ENCODE results near the gene METTL8.
"Not testable (repeated sequence)": the region's sequence is repeated elsewhere in the genome, so short reads cannot be mapped to it uniquely, and the experiment has no call there.

The METTL8 gene

DNA sequence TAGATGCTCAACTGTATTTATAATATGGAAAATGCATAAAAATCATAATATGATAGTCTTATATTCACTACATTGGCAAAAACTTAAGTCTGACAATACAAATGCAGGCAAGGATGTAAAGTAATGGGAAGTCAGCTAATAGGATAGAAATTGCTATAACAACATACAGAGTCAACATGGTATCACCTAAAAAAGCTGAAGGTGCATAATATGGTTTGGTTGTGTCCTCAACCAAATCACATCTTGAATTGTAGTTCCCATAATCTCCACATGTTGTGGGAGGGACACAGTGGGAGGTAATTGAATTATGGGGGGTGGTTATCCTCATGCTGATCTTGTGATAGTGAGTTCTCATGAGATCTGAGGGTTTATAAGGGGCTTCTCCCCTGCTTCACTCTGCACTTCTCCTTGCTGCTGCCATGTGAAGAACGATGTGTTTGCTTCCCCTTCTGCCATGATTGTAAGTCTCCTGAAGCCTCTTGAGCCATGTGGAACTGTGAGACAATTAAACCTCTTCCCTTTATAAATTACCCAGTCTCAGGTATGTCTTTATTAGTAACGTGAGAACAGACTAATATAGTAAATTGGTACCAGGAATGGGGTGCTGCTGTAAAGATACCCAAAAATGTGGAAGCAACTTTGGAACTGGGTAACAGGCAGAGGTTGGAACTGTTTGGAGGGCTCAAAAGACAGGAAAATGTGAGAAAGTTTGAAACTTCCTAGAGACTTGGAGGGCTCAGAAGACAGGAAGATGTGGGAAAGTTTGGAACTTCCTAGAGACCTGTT, 10.9 kb downstream of the METTL8 start:
- DNase-seq: not testable (repeated sequence)

DNA sequence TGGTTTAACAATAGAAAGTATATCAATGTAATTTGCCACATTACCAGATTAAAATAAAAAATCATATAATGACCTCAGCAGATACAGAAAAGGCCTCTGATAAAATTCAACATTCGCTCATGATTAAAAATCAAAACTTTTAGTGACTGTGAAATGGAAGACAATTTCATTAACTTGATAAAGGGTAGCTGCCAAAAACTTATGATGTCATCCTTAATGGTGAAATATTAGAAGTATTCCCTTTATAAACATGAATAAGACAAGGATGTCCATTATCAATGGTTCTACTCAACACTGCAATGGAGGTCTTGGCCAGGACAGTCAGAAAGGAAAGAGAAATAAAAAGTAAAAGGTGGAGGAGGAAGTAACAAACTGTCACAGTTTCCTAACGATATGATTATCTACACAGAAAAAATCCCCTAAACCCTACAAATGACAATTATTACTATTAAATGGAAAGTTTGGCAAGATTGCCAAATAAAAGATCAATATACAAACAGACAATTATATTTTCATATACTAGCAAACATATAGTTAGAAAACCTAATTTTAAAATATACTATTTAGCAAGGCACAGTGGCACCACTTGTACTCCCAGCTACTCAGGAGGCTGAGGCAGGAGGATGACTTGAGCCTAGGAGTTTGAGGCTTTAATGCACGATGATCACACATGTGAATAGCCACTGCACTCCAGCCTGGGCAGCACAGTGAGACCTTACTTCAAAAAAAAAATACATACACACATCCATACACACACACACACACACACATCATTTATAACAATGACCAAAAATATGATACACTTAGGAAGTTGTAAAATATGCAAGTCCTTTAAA, 12.8 kb downstream of the METTL8 start:
- no peak for DNase-seq

DNA sequence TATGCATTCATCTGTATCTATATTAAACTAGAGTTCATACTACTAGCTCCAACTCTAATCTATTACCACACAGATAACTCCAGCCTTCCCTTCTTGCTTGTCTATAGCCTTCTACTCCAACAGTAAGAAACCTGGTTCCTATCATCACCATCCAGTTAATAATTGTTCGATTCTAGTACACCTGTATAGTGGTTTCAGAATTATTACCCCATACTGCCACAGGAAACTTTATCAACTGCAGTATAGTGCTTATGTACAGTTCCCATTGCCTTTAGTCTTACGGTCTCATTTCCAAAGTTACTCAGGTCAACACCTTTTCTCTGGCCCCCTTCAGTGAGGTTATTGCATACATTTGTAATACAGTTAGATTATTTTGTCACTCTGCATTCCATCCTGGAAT, 14.5 kb downstream of the METTL8 start:
- DNase-seq: no peak

DNA sequence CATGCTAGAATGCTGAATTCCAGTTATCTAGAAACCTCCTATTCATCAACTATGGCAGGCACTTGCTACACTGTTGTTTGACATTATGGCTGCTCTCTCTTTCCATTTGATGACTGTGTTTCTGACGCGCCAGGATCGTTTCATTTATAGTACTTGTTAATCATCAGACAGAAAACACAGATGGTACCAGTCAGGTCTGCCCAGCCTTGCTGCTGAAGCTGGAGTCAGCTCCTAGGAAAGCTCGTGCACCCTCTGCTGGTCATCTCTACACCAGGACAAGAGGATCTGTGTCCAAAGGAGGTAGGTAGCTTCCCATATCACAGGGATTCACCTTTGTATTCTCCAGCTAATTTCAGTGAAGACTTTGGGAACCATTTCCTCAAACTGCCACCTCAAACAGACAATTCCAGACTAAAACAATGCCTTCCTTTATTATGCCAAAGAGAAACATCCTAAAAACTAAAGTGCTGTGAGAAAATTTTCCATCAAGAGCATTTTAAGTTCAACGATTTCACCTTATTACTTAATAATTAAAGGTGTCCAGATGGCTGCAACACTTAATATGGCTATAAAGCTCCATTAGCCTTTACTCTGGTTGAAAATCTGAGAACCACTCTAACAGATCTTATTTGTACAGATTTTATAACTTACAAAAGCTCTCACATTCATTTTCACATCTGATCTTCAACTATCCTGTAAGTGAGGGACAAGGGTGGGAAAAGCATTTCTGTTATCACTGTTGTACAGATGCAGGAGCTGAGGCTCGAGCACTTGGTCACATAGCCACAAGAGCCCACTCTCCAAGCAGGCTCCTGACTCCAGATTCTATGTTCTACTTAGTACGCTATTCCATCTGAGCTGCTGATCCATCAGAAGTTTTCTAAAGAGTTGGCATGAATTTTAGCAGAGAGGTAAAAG, 17.5 kb downstream of the METTL8 start:
- peak; percentile 63 for DNase-seq

DNA sequence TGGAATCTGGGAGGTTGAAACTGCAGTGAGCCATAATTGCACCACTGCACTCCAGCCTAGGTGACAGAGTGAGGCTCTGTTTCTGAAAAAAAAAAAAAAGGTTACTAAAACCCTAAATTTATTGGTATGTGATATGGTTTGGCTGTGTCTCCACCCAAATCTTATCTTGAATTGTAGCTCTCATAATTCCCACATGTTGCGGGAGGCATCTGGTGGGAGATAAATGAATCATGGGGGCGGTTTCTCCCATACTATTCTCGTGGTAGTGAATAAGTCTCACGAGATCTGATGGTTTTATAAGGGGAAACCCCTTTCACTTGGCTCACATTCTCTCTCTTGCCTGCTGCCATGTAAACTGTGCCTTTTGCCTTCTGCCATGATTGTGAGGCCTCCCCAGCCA, 19.1 kb downstream of the METTL8 start:
- DNase-seq: not testable (repeated sequence)

- no peak for DNase-seq
Measured at GRCh38 chr2:171412571-171413175, 21.1 kb downstream of the METTL8 start.

- DNase-seq: no peak
Measured at GRCh38 chr2:171411791-171412483, 21.9 kb downstream of the METTL8 start.

DNA sequence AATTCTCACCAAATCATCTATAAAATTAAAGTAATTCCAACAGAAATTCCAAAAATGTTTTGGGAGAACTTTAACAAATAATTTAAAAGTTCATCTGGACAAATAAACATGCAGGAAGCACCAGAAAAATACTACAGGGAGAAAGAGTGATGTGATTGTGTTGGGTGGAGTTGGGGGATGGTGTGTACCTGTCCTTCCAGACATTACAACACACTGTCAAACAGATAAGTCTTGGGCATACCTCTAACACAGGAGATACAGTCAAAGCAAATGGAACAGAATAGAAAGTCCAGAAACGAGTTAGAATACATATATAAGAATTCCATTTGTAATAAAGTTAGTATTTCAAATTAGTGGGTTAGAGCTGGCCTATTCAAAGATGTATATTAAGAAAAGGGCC, 22.6 kb downstream of the METTL8 start:
- DNase-seq: no peak

DNA sequence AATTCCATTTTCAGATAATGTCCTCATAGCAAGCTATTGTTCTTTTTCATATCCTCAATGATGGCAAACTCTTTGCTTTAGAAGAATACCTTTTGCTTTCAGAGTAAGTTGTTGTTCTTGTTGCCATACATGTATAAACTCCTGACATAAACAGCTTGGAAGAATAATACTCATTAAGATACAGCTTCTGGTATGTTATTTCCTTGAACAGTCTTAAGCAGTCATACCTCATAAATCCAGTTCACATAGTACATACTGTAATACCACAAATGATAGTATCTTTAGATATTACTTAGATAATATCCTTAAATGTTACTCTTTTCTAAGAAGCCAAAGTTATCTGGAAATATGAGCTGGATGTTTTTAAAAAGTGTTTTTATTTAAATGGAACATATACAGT, 23.2 kb downstream of the METTL8 start:
- no peak for DNase-seq

GRCh38 chr2:171410101-171410500, 23.7 kb downstream of the METTL8 start:
- no peak for DNase-seq

DNA sequence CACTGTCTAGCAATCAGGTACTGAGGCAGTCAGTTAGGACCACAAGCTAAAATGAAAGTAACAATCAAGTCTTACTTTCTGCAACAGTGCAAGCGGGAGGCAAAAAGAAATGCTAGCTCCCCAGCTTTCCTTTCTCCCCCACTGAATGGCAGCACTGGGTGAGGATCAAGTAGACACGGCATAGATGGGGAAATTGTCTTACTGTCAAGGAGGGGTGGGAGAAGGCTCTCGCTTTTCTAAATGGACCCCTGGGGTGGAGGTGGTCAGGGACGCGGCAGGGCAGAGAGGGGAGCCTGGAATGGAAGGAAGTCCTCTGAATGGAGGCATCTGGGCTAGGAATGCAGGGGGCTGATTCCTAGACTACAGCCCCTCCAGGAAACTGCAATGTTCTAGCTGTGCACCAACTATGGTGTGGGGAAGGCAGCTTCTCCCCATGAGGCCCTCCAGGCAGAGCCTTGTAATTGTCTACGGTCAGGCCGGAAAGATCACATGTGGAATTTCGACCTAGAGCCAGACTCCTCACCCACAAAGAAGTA, 24.3 kb downstream of the METTL8 start:
- no peak for DNase-seq

DNA sequence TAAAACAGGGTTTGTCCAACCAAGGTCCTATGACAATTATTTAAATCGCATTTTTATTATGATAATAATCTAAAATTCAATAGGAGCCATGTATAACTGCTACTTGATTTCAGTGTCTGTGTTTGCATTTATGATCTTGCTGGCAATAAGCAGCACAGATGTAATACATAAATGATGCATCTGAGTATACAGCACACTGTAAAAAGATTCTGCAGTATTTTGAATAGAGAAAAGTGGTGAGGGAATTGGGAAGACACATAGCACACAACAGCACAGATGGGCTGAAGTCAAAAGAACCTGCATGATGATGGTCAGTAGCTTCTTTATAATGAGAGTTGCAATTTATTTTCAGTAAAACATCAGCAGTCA, 26.1 kb downstream of the METTL8 start:
- DNase-seq: no peak

DNA sequence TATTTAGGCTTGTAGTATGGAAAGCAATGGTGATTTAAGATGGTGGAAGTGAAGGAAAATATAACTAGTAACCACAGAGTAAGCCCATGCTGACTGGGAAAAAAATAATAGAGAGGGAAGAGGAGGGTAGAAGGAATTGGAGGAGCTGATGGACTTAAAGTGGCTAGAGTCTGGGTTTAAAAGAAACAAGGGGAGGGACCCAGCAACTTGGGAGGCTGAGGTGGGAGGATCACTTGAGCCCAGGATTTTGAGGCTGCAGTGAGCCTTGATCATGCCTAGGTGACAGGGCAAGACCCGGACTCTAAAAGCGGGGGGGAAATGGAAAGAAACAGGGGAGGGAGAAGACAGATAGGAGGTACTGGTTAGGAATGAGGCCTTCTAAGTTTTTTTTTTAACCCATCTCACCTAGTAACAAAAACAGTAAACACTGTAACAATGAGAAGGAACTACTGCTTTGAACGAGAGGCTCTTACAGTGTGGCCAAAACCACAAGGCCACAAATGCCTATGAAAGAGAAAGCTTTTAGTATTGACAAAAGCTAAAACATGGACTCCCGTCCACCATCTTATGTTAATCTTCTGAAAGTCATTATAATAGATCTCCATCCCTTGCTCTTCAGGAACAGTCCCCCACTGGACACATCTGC, 26.6 kb downstream of the METTL8 start:
- DNase-seq: no peak

- no peak for DNase-seq
Measured at GRCh38 chr2:171406044-171406443, 27.7 kb downstream of the METTL8 start.

GRCh38 chr2:171405546-171405945, 28.2 kb downstream of the METTL8 start:
- DNase-seq: no peak

- no peak for DNase-seq
Measured at GRCh38 chr2:171404719-171405118, 29.1 kb downstream of the METTL8 start.

GRCh38 chr2:171404261-171404660, 29.5 kb downstream of the METTL8 start:
- DNase-seq: no peak

GRCh38 chr2:171402906-171403580, 30.7 kb downstream of the METTL8 start:
- no peak for DNase-seq

- DNase-seq: no peak
Measured at GRCh38 chr2:171401947-171402346, 31.8 kb downstream of the METTL8 start.

DNA sequence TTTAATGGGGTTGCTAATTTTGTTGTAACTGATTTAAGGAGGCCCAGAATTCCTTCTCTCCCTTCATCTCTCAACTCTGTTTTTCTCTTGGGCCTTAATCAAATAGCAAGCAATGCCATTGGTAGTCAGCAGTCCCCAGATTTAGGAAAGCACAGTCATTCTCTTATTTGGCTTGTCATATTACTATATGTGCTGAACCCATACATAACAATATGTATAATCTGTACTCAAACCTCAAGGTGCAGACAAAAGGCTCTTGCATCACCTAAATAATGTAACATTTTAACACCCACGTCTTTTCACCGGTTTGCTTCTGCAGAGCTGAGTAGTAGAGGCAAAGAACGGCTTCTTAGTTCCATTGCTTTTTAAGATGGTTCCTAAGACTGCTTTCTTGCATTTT, 33.4 kb downstream of the METTL8 start:
- DNase-seq: no peak

DNA sequence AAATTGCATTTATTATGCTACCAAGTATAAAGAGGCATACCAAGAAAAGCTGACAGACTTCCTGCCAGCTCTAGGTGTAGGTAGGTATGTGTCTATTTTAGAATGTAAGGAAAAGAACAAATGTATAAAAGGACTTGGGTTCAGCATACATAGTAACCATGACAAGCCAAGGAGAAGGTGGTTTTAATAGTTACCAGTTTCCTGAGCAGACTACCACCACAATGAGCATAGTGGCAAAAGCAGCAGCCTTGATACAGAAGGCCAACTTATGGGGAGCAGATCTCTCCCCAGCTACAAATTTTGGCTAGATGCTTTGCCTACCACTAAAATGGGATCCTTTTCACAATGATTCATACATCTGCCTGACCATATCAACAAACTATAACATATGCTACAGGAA, 34.5 kb downstream of the METTL8 start:
- no peak for DNase-seq
